Measurements from ENCODE around the gene GALT.

DNA sequence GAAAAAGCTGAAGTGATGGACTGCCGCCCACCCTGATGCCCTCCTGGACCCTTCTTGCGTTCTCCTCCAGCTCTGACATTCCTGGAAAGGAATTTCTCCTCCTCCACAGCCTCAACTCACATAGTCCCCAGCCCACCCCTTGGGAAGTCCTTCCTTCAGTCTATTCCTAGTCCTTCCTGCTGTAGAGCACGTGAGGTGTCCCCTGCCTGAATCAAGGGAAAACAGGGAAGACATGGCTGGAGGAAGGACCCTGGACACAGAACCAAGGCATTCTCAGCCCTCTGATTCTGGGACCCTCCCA lies 21.3 kb upstream of the GALT start:
- TF ChIP-seq, protein P1, sequence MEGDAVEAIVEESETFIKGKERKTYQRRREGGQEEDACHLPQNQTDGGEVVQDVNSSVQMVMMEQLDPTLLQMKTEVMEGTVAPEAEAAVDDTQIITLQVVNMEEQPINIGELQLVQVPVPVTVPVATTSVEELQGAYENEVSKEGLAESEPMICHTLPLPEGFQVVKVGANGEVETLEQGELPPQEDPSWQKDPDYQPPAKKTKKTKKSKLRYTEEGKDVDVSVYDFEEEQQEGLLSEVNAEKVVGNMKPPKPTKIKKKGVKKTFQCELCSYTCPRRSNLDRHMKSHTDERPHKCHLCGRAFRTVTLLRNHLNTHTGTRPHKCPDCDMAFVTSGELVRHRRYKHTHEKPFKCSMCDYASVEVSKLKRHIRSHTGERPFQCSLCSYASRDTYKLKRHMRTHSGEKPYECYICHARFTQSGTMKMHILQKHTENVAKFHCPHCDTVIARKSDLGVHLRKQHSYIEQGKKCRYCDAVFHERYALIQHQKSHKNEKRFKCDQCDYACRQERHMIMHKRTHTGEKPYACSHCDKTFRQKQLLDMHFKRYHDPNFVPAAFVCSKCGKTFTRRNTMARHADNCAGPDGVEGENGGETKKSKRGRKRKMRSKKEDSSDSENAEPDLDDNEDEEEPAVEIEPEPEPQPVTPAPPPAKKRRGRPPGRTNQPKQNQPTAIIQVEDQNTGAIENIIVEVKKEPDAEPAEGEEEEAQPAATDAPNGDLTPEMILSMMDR (IDR thresholded peaks at IDR 0.05): no peak
- no peak for TF ChIP-seq POLR2AphosphoS5 (IDR thresholded peaks at IDR 0.05)

Measured in stomach (tissue), 4 donors.